ENCODE data around the gene GALC.

The GALC gene

DNA sequence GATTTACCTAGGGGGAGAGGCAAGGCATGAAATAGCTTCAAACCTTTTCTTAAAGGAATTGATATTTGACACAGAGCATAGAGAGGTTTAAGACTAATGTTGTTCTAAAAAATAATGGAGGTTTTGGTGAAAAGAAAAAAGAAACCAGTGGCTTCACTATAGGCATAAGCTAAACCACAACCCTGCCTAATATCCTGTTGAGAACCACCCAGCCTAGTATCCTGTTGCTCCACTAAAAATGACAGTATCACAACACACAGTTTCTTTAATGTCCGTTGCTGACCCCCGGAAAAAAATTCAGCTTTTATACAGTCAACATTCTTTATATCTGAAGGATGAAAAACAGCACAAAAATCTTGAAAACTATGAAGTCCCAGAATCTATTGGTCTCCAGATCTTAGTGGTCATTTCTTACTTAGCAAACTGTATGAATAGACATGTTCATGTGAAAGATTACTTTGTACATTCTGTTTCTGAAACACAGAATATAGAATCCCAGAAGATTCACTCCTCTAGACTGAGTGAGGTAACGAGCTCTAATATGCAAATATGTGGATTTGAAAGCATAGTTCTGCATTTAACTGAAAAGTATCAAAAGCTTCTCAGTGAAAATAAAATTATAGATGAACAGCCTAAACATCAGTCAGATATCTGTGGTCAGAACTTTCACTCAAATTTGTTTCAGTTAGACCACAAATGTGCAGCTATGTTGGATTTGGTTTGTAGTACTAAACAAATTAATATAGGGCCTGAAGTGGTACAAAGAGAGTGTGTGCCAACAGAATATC lies 40.5 kb downstream of the GALC start:
- DNase-seq = no peak

DNA sequence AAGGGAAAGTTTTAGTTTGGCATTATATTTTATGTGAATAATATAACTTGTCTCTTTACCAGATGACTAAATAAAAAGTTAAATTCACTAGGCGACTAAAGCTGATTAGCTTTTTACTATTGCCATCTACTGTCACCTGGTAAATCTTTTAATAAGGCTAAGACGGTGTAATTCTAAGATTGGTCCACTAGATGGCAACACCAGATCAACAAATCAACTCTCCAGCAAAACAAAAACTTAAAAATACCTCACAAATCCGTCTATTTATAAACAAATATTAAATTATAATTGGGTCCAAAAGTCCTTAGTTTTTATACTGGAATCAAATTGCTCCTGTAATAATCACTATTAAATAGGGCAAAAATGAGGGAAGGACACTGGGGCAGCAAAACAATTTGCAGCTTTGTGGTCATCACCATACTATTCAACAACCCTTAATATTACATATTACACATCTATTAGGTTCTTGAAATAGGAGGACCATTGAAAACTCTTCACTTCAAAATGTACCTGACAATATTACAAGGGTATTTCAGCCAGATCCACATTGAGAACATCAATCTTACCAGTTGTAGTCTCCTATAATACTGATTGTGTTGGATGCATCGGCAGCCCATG lies 47.9 kb downstream of the GALC start:
- peak; percentile 8 for DNase-seq

DNA sequence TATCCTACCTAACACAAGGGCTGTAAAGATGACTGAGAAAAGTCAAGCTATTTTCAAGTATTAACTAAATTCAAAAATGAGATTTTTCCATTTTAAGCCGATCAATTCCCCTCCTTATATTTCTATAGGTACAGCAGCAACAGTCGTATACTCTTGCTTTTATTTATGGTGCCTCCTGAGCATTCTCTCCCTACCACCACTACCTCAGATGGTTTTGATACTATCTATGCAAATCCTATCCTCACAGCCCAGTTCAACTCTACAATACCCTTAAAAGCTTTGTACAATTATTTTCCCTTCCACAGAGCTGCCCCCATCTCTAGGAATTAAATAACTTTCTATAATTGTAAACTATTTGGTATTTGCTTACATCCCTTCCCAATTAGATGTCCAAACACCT lies 52.1 kb downstream of the GALC start:
- DNase-seq = no peak

DNA sequence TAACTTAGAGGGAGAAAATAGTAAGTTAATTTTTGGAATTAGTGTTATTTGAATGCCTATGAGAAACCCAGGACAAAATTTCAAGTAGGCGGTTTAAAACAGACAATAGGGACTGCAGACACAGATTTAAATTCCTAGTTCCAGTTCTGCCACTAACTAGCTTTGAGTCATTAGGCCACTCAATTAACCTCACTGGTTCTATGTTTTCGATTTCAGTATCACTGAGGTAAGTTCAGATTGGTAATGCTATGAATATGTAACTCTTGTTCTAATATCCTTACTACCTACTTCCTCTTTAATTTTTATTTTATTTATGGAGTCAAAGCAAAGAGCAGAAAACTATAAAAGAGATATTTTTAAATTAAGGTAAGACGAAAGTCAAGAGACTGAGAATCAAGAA lies 52.6 kb downstream of the GALC start:
- no peak for DNase-seq

DNA sequence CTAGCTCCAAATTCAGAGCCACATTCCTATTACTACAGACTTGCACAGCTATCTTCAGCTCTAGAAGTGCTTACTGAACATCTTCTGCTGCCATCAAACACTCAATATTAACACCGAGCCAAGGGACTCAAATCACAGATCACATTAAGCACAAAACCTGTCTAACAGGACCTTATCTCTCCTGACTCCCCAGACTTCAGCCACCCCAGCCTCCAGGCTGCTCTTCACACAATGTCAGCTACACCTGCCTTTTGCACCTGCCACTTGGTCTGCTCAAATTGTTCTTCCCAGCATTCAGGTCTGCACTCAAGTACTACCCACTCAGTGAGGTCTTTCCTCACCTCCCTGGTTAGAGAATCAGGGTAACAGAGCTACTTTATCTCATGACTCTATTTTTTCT lies 57.1 kb downstream of the GALC start:
- DNase-seq = peak; percentile 81

DNA sequence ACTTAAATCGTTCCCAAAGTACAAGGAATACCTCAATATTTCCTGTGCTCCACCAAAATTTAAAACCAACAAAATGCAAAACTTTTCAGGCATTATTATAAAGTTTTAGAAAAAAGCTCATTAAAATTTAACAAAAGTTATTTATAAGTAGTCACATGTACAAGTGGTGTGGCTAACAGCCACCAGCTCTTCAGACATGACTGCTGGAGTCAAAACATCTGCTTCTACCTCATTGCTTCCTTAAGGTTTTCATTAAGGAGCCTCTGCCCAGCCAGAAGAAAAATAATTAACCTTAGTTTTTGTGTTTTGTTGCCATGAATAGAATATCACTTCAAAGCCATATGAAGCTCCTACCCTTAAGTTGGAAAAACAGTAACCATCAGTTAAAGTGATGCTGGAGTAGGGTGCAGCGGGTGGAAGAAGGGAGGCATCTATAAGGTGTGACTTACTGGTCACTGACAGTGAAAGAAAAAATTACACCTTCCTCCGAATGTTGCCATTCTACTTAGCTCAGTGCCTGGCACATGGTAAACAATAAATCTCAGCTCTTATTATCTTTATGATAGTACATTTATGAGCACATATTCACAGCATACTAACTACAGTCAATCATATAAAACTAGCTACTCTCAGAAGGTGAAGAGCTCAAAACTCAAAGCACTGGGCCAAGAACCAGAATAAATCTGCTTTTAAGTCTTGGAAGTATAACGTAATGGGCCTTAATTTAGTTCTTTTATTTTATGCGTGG lies 57.7 kb downstream of the GALC start:
- no peak for DNase-seq

DNA sequence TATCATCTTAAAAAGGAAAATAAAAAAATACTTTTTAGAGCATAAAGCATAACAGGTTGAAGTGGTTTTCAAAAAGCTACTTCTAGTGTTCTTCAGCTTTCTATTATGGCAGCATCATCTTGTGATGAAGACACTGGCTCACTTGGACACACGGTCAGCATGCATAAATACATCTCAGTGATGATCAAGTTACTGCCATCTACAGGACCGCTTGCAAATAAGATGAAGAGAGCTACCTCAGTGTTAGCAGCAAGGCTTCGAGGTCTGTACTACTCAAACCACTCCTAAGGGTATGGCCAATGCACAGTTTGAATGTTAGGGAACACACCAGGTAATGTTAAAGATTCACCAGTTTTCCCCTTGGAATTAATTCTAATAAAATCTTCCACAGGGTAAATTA lies 58.8 kb downstream of the GALC start:
- DNase-seq = no peak

DNA sequence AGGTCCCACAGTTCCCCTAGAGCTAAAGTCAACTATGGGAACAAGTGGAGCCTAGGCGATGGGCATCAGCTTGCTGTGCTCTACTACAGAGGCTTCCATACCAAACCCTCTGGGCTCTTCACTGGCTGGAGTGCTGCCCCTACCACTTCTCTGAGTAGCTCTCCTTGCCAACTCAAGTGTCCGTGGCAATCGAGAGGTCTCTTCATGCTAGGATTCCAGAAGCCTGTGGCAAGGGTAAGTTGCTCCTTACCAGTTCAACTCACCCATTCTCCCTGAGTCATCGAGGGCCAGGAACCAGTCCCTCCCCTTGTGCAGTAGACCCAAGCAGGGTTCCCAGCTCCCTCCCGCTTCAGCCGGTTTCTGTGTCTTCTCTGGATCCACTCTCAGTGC lies 76.1 kb downstream of the GALC start:
- no peak for DNase-seq

DNA sequence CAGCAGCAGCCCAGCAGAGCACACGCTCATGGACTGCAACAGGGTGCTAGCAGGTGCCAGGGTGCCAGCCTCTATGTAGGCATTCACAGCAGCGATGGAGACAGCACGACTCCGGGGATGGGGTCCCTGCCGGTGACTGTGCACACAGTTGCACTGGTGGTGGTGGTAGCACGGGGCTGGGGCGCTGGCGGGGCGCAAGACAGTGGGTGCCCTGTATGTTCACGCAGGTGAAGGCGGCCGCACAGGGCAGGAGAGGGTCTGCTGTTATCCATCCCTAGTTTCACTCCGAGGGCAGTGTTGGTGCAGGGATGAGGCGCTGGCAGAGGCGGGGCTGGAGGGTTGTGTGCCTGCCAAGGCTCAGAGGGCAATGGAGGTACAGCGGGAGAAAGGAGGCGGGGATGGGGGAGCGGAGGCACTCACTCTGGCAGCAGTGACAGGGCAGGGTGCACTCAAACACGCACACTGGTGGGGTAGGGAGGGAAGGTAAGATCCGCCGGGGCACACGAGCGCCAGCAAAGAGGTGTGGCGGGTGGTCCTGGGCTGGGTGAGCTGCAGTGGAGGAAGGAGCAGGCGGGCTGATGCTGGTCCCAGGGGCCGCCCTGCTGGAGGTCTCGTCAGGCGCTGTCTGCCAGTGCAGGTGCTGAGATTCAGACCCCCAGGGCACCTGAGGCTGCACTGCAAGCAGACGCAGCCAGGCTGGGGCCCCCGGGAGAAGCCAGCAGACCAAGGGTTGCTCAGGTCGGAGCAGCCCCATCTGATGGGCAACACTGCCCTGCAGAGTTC lies 76.7 kb downstream of the GALC start:
- no peak for DNase-seq

DNA sequence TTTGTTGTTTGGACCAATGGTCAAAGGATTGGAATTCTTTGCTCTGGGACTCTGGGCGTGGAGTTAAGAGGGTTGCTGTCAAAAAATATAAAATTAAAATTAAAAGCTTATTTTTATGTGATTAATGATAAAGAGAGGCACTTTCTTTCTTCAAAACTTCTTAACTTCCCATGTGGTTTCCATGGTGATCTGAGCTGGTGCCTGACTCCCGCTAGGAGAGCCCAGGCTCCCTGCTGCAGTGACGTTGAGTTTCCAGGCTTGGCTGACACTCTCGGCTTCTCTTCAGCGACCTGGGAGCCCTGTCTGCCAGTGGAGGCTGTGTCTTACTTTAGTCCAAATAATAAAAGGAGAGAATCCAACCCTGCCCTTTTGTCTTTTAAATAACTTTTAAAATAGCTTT lies 84.4 kb downstream of the GALC start:
- DNase-seq = no peak

DNA sequence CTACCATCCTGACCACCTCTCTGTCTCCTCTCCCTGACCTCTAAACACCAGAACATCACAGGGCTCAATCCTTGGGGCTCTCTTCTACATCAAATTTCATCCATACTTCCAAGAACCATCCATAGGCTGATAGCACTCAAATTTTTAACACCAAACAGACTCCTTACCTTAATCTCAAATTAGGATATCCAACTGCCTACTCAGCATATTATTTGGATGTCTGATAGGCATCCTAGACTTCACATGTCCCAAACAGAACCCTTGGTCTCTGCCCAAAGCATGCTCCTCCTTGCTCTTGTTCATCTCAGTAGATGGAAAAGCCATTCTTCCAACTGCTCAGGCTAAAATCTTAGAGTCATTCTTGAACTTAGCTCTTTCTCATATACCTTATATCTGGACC lies 91.3 kb downstream of the GALC start:
- DNase-seq = no peak

DNA sequence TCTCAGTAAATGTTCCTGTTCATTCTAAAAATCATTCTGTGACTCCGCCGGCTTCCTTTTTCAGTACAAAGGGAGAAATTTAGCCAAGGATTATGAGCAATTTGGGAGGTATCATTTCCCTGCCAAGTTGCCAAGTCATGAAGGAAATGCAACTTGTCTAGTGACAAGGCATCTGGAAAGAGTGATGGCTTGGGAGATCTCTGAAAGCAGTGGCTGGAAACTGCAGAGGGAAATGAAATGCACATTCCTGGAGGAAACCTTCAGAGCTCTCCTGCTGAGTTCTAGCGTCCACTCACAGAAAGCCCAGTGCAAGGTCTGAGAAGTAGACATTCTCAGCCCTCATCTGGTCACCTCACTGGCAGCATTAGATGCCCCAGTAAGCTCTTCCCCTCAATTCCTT lies 91.7 kb downstream of the GALC start:
- no peak for DNase-seq

DNA sequence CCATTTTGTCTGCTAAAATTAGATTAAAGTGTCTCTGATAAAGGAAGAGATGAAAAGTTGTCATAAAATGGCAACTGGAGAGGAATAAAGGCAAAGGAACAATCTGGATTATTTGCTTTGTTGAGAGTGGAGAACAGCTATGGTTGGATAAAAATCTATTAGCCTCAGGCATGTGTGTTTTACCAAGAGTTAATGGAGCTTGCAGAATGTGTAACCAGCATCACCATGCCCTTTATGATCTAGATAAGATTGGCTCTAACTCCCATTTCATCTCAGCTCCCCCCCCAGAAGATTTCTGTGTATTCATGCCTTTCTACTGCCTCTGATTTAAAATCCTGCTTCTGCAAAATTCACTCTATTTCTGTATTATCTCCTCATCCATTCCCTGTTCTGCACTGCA lies 93.8 kb downstream of the GALC start:
- no peak for DNase-seq

DNA sequence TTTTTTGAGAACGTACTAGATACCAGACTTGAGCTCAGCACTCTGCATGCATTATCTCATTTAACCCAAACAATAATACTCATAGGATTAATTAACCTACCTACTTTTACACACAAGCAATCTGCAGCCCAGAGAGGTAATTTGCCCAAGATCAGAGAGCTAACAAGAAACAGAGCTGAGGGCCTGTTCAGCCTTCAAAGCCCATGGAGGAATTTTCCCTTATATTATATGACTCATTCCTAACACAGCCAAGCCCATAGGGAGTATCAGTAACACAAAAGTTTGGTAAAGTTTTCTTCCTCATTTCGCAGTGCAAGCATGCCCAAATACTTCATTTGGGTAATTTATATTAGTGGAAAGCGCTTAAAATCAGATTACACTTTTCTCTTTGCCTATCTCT lies 94.7 kb downstream of the GALC start:
- no peak for DNase-seq

DNA sequence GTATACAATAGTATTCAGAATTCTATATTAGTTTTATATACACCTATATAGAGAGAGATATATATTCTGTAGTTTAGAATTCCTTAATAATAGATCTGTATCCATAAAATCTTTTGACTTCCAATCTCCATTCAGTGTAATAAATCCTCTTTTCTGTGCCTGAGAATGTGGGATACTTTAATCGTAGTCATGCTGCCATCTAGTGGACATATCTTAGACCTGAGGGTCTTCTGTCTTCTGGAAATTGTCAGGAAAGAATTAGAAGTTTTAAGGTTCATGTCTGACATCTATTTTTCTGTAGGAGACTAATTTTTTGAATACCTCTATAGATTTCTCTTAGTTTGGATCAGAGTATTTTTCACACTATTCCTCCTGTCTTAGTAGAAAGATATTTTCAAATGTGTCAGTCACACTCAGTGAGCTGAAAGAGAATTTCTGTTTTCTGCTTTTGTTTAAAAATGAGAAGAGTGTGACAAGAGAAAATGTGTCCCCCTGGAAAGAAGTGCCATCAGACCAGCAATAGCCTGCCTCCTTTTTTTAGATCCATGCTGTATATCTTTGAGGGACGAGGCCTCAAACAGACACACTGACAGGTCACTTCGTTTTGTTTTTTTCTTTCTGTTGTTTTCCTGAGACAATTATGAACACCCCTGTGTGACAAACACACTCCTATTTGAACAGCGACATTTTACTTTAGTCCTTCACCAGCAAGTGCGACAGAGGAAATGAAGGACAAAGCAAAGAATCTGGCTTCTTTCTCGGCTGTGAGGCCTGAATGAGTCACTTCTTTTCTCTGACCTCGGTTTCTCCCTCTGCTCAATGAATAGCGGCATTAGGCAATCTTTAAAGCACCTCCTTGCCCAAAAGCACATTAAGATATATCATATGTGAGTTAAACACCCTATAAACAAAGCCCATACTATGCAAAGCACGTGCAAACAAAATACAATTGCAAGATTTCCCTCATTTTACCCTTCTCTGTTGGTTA lies 96.3 kb downstream of the GALC start:
- DNase-seq = peak; percentile 5

DNA sequence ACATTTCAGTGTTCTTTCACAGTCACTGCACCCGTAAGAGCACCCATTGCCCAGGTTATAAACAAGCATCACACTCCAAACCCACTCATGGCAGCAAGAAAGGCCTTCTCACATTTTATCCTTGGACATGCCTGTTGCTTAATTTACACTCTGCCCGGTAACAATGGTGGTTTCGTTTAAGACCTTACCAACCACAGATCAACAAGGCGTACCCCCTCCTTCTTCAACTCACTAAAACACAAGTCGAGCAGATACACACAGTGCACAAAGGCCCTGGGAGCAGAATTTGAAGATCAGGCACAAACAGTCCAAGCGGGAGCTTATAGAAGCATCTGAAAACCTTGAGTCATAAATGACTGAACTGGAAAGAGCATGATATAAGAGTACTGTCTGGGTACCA lies 98.1 kb downstream of the GALC start:
- no peak for DNase-seq

DNA sequence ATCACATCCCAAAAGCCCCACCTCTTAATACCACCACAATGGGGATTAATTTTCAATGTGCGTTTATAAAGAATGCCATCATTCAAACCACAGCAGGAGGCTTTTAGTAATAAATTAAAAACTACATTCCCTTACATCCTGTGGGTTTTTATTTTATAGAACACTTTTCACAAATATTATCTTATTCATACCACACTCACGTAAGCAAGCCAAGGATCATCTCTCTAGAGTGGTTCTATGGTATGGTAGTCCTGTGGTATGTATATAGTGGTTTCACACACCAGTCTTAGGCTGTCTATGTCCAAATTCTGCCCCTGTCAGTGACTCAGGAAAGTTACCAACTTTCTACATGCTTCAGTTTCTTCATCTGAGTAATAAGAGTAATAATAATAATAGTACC lies 100.2 kb downstream of the GALC start:
- DNase-seq = no peak

DNA sequence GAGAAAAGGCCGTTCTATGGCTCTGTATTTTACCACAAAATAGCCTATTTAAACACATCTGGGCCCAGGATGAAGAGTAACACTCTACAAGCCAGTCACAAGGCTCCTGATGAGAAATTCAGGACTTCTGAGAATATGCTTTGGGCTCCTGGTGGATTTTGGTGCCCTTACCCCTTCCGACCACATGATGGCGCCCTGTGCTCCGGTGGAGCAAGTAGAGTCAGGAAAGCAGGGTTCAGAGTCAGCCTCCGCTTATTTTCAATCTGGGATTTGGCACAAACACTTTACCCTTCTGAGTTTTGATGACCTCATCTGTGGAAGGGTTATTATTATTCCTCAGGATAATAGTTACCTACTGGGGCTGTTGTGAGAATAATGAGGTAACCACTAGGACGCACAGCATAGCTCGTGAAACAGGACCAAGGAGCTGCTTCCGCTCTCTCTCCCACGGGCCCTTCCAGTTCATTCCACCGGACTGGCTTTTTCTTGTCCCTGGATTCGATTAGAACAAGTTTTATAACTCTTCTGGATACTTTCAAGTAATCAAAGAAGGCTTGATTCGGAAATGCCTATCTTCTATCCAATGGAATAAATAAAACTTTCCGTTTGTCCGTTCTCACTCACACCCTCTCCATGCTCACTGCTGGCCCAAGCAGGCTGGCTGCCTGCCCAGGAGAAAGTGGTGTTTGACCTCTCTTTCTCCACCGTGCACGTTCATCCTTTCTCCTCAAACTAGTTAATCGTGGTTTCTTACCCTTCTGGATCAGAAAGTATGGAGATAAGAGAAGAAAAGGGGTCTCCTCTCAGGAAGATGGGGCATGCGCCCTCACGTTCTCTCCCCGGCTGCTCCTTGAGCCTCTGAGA lies 104.6 kb downstream of the GALC start:
- DNase-seq = no peak

DNA sequence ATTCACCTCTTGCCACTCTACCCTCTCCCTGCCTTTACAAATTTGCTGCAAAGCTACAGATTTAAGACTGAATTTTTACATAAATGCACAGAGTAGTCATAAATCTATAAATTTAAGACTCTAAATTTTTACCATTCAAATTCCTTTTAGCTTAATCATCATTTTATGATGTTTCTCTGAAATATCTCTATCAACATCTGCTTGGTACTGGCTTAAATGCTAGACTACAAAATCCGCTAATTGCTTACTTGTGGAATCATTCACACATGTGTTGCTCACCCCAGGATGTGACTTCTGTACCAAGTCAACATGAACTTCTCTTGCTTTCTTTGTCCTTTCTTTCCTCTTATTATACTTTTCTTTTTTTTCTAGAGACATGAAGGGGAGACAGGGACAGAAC lies 109.2 kb downstream of the GALC start:
- DNase-seq = no peak

All from DMS153 (cell line).